Lower leg skin (tissue), 4 donors: ENCODE results near the gene OXTR. TPM values are rescaled to one million over a fixed set of nuclear protein-coding genes. Genes with fewer than 3 reads are reported as not detected.

Experiments used
- DNase-seq, 2 donors: peaks; one replicate each; pipeline ENCODE4 v3.0.0-alpha.2; 2019; ENCODE audit warnings: low spot score in 2 of 2
- H3K4me3 ChIP-seq: fragments of 200-600 bp; sonication (generic); 2 replicates; pipeline ENCODE4 v1.5.1; 2017; ENCODE audit warnings: mild to moderate bottlenecking, low read depth; ENCODE audit not compliant: poor library complexity, severe bottlenecking
- CTCF ChIP-seq, 3 donors: fragments of 450-650 bp; IDR thresholded peaks; one replicate each; pipeline ENCODE4 v1.5.1; 2016; ENCODE audit warnings: antibody characterized with exemption in 3 of 3, mild to moderate bottlenecking in 3 of 3, moderate library complexity in 2 of 3
- POLR2A ChIP-seq, 2 donors: fragments of 450-650 bp; IDR thresholded peaks; one replicate each; pipeline ENCODE4 v1.6.1; 2016 to 2017; ENCODE audit warnings: antibody characterized with exemption in 2 of 2, mild to moderate bottlenecking in 1 of 2, moderate library complexity in 1 of 2
- WGBS, 2 donors: methylation state at CpG; one replicate each; pipeline ENCODE4 v1.1.5; 2018; 5-methylcytosine and 5-hydroxymethylcytosine counted together
- intact Hi-C: fragments of 100-400 bp; cut with DNase I; formaldehyde crosslinking; loops from one replicate; pipeline ENCODE4 v1.15.0; 2023; ENCODE audit warnings: low total_unique reads
- total RNA-seq, 4 donors: library from RNA; depleted of rRNA; stranded (reverse); fragments of >200 nt; gene quantifications; one replicate each; pipeline ENCODE4 v1.1.0, GENCODE V29; 2016

Gene OXTR
- total RNA-seq, 4 donors from 2014 or later: 0.19 to 0.44 (median 0.19) TPM; not detected in 1

DNA sequence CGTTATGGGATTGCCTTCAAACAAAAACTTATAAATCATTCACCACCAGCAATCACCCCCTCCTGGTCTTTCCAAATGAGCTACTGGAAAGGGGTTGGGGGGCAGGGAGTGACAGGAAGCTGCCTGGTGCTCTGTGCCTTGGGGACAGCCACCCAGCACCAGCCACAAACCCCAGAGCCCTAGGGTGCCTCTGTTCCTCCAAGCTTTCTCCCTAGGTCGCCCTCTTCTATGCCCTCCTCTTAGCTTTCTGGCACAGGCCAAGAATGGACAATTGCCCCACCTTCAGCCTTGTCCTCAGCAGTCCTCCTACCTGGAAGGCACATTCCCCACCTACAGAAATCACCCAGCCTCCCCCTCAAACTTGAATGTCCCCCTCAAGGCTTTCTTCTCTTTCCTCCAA, 3.3 kb downstream of the OXTR start:
- 86 to 98% methylated on average over 2 of the region's 2 CpGs for WGBS, 2 donors
- intact Hi-C loops: no loop called here
- TF ChIP-seq POLR2A (IDR thresholded peaks at IDR 0.05) (no peak), CTCF (IDR thresholded peaks at IDR 0.05) (no peak)
- H3K4me3 ChIP-seq: no peak overlapping the region
- DNase-seq: no peak

DNA sequence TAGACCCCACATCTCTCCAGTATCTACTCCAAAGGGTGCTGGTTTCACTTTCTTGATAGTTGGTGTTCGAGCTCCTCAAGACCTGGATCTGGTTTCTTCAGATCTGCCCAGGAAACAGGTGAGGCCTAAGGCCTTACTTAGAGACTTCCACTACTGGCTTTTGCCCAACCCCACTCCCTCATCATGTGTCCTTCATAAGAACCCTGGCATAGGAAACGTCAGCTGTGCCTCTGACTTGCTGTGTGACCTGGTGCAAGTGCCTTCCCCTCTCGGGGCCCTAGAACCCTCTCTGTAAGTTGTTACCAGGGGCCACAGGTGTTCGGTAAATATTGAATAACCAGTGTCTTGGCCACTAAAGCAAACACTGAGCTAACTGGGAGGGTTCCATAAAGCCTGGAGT, 3.9 kb downstream of the OXTR start:
- TF ChIP-seq POLR2A (IDR thresholded peaks at IDR 0.05) (no peak), CTCF (IDR thresholded peaks at IDR 0.05) (no peak)
- no peak for DNase-seq
- H3K4me3 ChIP-seq: no peak overlapping the region
- WGBS, 2 donors: 80 to 81% methylated on average over 4 of the region's 4 CpGs
- intact Hi-C loops: no loop called here

DNA sequence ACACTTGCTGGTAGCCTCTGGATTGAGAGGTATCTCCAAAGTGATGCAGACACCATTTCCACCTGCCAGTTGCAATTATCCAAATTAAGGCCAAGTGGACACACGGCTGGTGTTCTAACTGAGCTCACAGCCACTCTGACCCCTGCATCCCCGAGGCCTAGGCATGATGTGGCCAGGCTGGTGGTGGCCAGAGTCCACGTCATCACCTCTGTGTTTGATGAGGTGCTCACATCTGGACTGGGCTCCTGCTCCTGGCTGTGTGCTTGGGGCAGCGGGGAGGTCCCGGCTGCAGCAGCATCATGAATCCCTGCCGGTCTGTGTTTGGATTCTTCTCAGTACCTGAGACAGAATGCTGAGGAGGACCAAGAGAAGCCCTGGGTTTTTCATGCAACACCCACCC, 4.9 kb downstream of the OXTR start:
- intact Hi-C loops: no loop called here
- TF ChIP-seq CTCF (IDR thresholded peaks at IDR 0.05): no peak
- TF ChIP-seq POLR2A (IDR thresholded peaks at IDR 0.05): no peak
- 92 to 93% methylated on average over 6 of the region's 6 CpGs for WGBS, 2 donors
- no peak overlapping the region for H3K4me3 ChIP-seq
- DNase-seq: no peak

DNA sequence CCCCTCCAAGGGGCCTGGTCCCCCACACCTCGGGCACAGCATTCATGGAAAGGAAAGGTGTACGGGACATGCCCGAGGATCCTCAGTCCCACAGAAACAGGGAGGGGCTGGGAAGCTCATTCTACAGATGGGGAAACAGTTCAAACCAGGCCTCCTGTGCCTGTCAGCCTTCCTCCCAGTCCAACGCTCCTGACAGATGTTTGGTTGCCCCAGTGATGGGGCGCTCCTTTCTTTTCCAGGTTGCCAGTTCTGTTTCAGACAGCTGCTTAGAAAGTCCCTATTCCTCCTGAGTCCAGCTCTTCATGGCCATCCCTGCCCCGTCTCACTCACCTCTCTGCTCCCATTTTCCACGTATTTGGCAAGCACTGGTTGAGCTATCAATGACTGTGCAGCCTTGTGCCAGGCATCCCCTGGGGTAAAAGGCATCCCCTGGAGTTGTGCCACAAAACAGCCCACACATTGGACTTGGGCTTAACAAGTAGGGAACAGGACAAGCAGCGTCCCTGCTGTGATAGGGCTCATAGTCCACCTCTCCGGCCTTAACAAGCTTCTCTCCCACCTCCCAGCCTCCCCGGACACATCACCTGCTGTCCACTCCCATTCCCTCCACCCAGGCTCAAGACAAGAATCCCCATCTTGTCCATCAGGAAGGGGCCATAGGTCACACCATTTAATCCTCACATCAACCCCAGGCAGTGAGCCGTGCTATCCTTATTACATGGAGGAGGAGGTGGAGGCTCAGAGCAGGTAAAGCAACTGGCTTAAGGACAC, 6.6 kb downstream of the OXTR start:
- TF ChIP-seq CTCF (IDR thresholded peaks at IDR 0.05): no peak
- TF ChIP-seq POLR2A (IDR thresholded peaks at IDR 0.05): no peak
- WGBS, 2 donors: 78 to 84% methylated on average over 11 of the region's 11 CpGs
- DNase-seq: no peak
- intact Hi-C loops: no loop called here
- H3K4me3 ChIP-seq: no peak overlapping the region

DNA sequence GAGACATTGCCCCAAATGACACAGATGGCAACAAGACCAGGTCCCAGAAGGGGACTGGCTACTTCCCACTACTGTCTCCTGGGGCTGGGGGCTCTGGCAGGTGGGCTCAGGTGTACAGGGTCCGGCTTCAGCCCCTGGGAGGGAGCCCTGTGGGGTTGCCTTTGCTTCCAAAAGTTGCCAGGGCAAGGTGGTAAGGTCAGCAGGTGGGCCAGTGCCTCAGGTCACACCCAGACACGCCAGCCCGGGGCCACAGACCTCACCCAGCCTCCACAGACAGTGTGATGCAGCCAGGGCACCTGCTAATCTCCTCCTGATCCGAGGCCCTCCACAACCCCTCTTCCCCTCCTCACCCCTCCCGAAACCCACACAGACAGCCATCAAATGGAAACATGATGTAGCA, 7.5 kb downstream of the OXTR start:
- 80 to 82% methylated on average over 5 of the region's 5 CpGs for WGBS, 2 donors
- H3K4me3 ChIP-seq: no peak overlapping the region
- no peak for TF ChIP-seq CTCF (IDR thresholded peaks at IDR 0.05)
- TF ChIP-seq POLR2A (IDR thresholded peaks at IDR 0.05): no peak
- DNase-seq: no peak
- intact Hi-C loops: no loop called here

- WGBS, 2 donors: 82 to 83% methylated on average over 5 of the region's 5 CpGs
- DNase-seq: no peak
- TF ChIP-seq CTCF (IDR thresholded peaks at IDR 0.05) (no peak), POLR2A (IDR thresholded peaks at IDR 0.05) (no peak)
- no peak overlapping the region for H3K4me3 ChIP-seq
- intact Hi-C loops: no loop called here
Observed at GRCh38 chr3:8760506-8760905, 8.9 kb downstream of the OXTR start.
